ENCODE results near the gene ZKSCAN5. TPM values are rescaled to one million over a fixed set of nuclear protein-coding genes. Genes with fewer than 3 reads are reported as not detected.

Gene ZKSCAN5
- polyA plus RNA-seq, 1 donor (not counting 4 experiments of a cell fraction or from before 2014, with no cell fraction given), result 8.4 TPM

- H3K27me3 ChIP-seq (ENCODE audit: control insufficient read depth, extremely low read depth, insufficient read depth, low read length), result no peaks in the 10 kb centered on the region
- no peak overlapping the region for H3K27ac ChIP-seq (ENCODE audit: control insufficient read depth, insufficient read depth, low read length)
- H3K9ac ChIP-seq (ENCODE audit: control insufficient read depth, extremely low read depth, insufficient read depth, low read length), result no peak overlapping the region
- dilution Hi-C loops (cut with MboI; ENCODE audit: extremely low pct_ligation_motif_present, low sequenced_read_pairs), result no loop called here
- peaks cover 9% of the 10 kb centered on the region for H3K9me3 ChIP-seq (ENCODE audit: control insufficient read depth, low read depth, low read length)
- FAIRE-seq (peak; percentile 5), DNase-seq (ENCODE audit: low read depth, low spot score) (no peak)
- no peak overlapping the region for H2AFZ ChIP-seq (ENCODE audit: control insufficient read depth, low read length)
- H3K36me3 ChIP-seq (ENCODE audit: control insufficient read depth in 2 of 2, extremely low read depth in 1 of 2, insufficient read depth in 2 of 2, low read length in 2 of 2), result peaks cover 16 to 21% of the 10 kb centered on the region in 2 experiments
- TF ChIP-seq CTCF (optimal IDR thresholded peaks at IDR 0.05 in 1 of 3, IDR thresholded peaks at IDR 0.05 in 1 of 3, conservative IDR thresholded peaks at IDR 0.05 in 1 of 3; ENCODE audit: extremely low read depth in 1 of 3, insufficient read depth in 2 of 3, low read length in 3 of 3) (no peak), EZH2 (IDR thresholded peaks at IDR 0.05; ENCODE audit: low read length) (no peak)
- H3K9me1 ChIP-seq (ENCODE audit: control insufficient read depth, extremely low read depth, insufficient read depth, low read length), result no peaks in the 10 kb centered on the region
- H3K4me2 ChIP-seq (ENCODE audit: control insufficient read depth, extremely low read depth, insufficient read depth, low read depth, low read length), result no peak overlapping the region
- peaks cover 4% of the 10 kb centered on the region for H4K20me1 ChIP-seq (ENCODE audit: control insufficient read depth, extremely low read depth, insufficient read depth, low read length)
- peaks cover 10% of the 10 kb centered on the region for H3K4me1 ChIP-seq (ENCODE audit: control insufficient read depth, extremely low read depth, insufficient read depth, low read length)
- H3K79me2 ChIP-seq (ENCODE audit: control insufficient read depth, insufficient read depth, low read length), result peaks cover 40% of the 10 kb centered on the region
- H3K4me3 ChIP-seq (ENCODE audit: control insufficient read depth in 2 of 3, extremely low read depth in 1 of 3, insufficient read depth in 2 of 3, low read depth in 1 of 3, low read length in 3 of 3), result no peak overlapping the region
Measured at GRCh38 chr7:99493823-99494222, 10.6 kb upstream of the ZKSCAN5 start.

GRCh38 chr7:99497766-99498545 lies 6.5 kb upstream of the ZKSCAN5 start:
- dilution Hi-C loops (cut with MboI; ENCODE audit: extremely low pct_ligation_motif_present, low sequenced_read_pairs), result no loop called here
- Histone ChIP-seq H3K36me3 (ENCODE audit: control insufficient read depth in 2 of 2, extremely low read depth in 1 of 2, insufficient read depth in 2 of 2, low read length in 2 of 2) (peaks cover 13 to 15% of the 10 kb centered on the region in 2 experiments), H3K9me1 (ENCODE audit: control insufficient read depth, extremely low read depth, insufficient read depth, low read length) (no peaks in the 10 kb centered on the region), H3K4me2 (ENCODE audit: control insufficient read depth, extremely low read depth, insufficient read depth, low read depth, low read length) (peak overlapping the region; percentile 89), H3K27me3 (ENCODE audit: control insufficient read depth, extremely low read depth, insufficient read depth, low read length) (no peaks in the 10 kb centered on the region), H2AFZ (ENCODE audit: control insufficient read depth, low read length) (no peak overlapping the region), H3K79me2 (ENCODE audit: control insufficient read depth, insufficient read depth, low read length) (peaks cover 60% of the 10 kb centered on the region), H3K4me1 (ENCODE audit: control insufficient read depth, extremely low read depth, insufficient read depth, low read length) (peaks cover 16% of the 10 kb centered on the region), H3K9me3 (ENCODE audit: control insufficient read depth, low read depth, low read length) (peaks cover 9% of the 10 kb centered on the region), H3K4me3 (ENCODE audit: control insufficient read depth in 2 of 3, extremely low read depth in 1 of 3, insufficient read depth in 2 of 3, low read depth in 1 of 3, low read length in 3 of 3) (peak overlapping the region; percentile 80 to 94 (median 85)), H4K20me1 (ENCODE audit: control insufficient read depth, extremely low read depth, insufficient read depth, low read length) (peaks cover 4% of the 10 kb centered on the region), H3K27ac (ENCODE audit: control insufficient read depth, insufficient read depth, low read length) (no peak overlapping the region), H3K9ac (ENCODE audit: control insufficient read depth, extremely low read depth, insufficient read depth, low read length) (peak overlapping the region; percentile 90)
- FAIRE-seq, result no peak
- TF ChIP-seq EZH2 (IDR thresholded peaks at IDR 0.05; ENCODE audit: low read length) (no peak), CTCF (optimal IDR thresholded peaks at IDR 0.05 in 1 of 3, IDR thresholded peaks at IDR 0.05 in 1 of 3, conservative IDR thresholded peaks at IDR 0.05 in 1 of 3; ENCODE audit: extremely low read depth in 1 of 3, insufficient read depth in 2 of 3, low read length in 3 of 3) (no peak)
- DNase-seq (ENCODE audit: low read depth, low spot score), result no peak
